Kidney (tissue), 14 donors: Measurements from ENCODE around the gene ARHGDIA. TPM values are rescaled to one million over a fixed set of nuclear protein-coding genes. Genes with fewer than 3 reads are reported as not detected.

Source experiments
- DNase-seq, 5 donors: peaks; one replicate each; pipeline ENCODE4 v3.0.0-alpha.2; 2013 to 2020
- FAIRE-seq: peaks from 2 replicates; lab custom pipeline; 2012; peaks lifted over from hg19 to GRCh38; lab: Jason Lieb, UNC
- H3K27ac ChIP-seq, 2 donors: one replicate each; pipeline ENCODE4 v1.7.0; 2013; ENCODE audit warnings: low read depth in 2 of 2, low read length in 2 of 2, inconsistent platforms in 1 of 2
- H3K27me3 ChIP-seq: one replicate; pipeline ENCODE4 v1.7.1; 2013; ENCODE audit warnings: low read length, inconsistent platforms; ENCODE audit not compliant: control insufficient read depth, insufficient read depth
- H3K36me3 ChIP-seq, 3 donors: one replicate each; pipeline versions ENCODE4 v1.7.0 to v1.7.1; 2013; ENCODE audit warnings: low read length in 3 of 3, control low read depth in 1 of 3, inconsistent platforms in 1 of 3; ENCODE audit not compliant: insufficient read depth in 3 of 3, control insufficient read depth in 2 of 3
- H3K4me1 ChIP-seq, 3 donors: one replicate each; pipeline versions ENCODE4 v1.7.0 to v1.7.1; 2013; ENCODE audit warnings: low read length in 3 of 3, inconsistent platforms in 1 of 3, low read depth in 1 of 3; ENCODE audit not compliant: control insufficient read depth in 2 of 3, insufficient read depth in 2 of 3
- H3K4me3 ChIP-seq, 3 donors: one replicate each; pipeline versions ENCODE4 v1.7.0 to v1.8.1; 2013; ENCODE audit warnings: low read length in 3 of 3, control low read depth in 1 of 3, inconsistent platforms in 1 of 3
- H3K9ac ChIP-seq, 3 donors: one replicate each; pipeline versions ENCODE4 v1.7.0 to v1.7.1; 2013; ENCODE audit warnings: low read length in 3 of 3, control low read depth in 1 of 3, inconsistent platforms in 1 of 3
- H3K9me3 ChIP-seq, 3 donors: one replicate each; pipeline versions ENCODE4 v1.7.0 to v1.7.1; 2013; ENCODE audit warnings: low read length in 3 of 3, control low read depth in 1 of 3, inconsistent platforms in 1 of 3; ENCODE audit not compliant: control insufficient read depth in 2 of 3, insufficient read depth in 1 of 3
- CTCF ChIP-seq: IDR thresholded peaks from 3 replicates; pipeline ENCODE4 v1.5.1; 2012; ENCODE audit warnings: mild to moderate bottlenecking, moderate library complexity, borderline replicate concordance; ENCODE audit not compliant: insufficient read depth; ENCODE audit errors: extremely low read depth
- intact Hi-C: fragments of 100-400 bp; cut with DNase I; formaldehyde crosslinking; loops from one replicate; pipeline ENCODE4 v1.11.1; 2022
- polyA plus RNA-seq: library from polyadenylated mRNA; stranded (reverse); fragments of 350-450 nt; fragmentation: Illumina TruSeq; extraction: RNeasy Lipid Tissue Mini Kit (QIAGEN cat#74804); gene quantifications from one replicate; pipeline ENCODE4 v1.2.3, GENCODE V29; 2014; ENCODE audit warnings: low read depth, low replicate concordance; ENCODE audit not compliant: insufficient read depth
- total RNA-seq: library from RNA; stranded (reverse); fragmentation: NEBNext Ultra II Directional; extraction: Animal tissue kit (Norgen Biotek cat#: 25700); gene quantifications from one replicate; pipeline ENCODE4 v1.2.1, GENCODE V29; 2021
- donor health status: control.
- donor health status: control.
- donor health status: control.
- donor health status: control.
- donor health status: control.
- donor health status: DM: yes; HTN: yes; CAD: no.
- donor health status: Normal renal cell carcinoma (clear cell type).

Gene ARHGDIA
- total and polyA plus RNA-seq, 2 donors from 2014 or later: 424 to 453 TPM

GRCh38 chr17:81851423-81851822 lies 19.7 kb downstream of the ARHGDIA start:
- H3K27ac ChIP-seq: no peak overlapping the region
- no peak overlapping the region for H3K9ac ChIP-seq
- H3K4me3 ChIP-seq: no peak overlapping the region
- no peaks in the 10 kb centered on the region for H3K4me1 ChIP-seq
- H3K9me3 ChIP-seq: no peaks in the 10 kb centered on the region
- no peak for TF ChIP-seq CTCF
- intact Hi-C loops: no loop called here
- no peaks in the 10 kb centered on the region for H3K27me3 ChIP-seq
- DNase-seq (no peak), FAIRE-seq (no peak)
- peaks cover 0 to 46% (median 21%) of the 10 kb centered on the region in 3 donors for H3K36me3 ChIP-seq

GRCh38 chr17:81849457-81849856 lies 21.7 kb downstream of the ARHGDIA start:
- Histone ChIP-seq H3K9ac (no peak overlapping the region), H3K36me3 (peaks cover 0 to 52% (median 20%) of the 10 kb centered on the region in 3 donors), H3K27ac (no peak overlapping the region), H3K27me3 (no peaks in the 10 kb centered on the region), H3K9me3 (no peaks in the 10 kb centered on the region), H3K4me1 (no peaks in the 10 kb centered on the region), H3K4me3 (no peak overlapping the region)
- no peak for TF ChIP-seq CTCF
- intact Hi-C loops: no loop called here
- FAIRE-seq (no peak), DNase-seq (no peak)

- DNase-seq (peak in 1 of 5 donors; percentile 76), FAIRE-seq (no peak)
- no peaks in the 10 kb centered on the region for H3K27me3 ChIP-seq
- no peaks in the 10 kb centered on the region for H3K9me3 ChIP-seq
- no peak overlapping the region for H3K4me3 ChIP-seq
- H3K27ac ChIP-seq: no peak overlapping the region
- no peaks in the 10 kb centered on the region for H3K4me1 ChIP-seq
- no peak for TF ChIP-seq CTCF
- H3K36me3 ChIP-seq: peaks cover 0 to 45% (median 12%) of the 10 kb centered on the region in 3 donors
- intact Hi-C loops: no loop called here
- H3K9ac ChIP-seq: no peak overlapping the region
Measured at GRCh38 chr17:81846743-81847689, 24.1 kb downstream of the ARHGDIA start.
